ENCODE measurements around the gene EXD3.

The EXD3 gene

DNA sequence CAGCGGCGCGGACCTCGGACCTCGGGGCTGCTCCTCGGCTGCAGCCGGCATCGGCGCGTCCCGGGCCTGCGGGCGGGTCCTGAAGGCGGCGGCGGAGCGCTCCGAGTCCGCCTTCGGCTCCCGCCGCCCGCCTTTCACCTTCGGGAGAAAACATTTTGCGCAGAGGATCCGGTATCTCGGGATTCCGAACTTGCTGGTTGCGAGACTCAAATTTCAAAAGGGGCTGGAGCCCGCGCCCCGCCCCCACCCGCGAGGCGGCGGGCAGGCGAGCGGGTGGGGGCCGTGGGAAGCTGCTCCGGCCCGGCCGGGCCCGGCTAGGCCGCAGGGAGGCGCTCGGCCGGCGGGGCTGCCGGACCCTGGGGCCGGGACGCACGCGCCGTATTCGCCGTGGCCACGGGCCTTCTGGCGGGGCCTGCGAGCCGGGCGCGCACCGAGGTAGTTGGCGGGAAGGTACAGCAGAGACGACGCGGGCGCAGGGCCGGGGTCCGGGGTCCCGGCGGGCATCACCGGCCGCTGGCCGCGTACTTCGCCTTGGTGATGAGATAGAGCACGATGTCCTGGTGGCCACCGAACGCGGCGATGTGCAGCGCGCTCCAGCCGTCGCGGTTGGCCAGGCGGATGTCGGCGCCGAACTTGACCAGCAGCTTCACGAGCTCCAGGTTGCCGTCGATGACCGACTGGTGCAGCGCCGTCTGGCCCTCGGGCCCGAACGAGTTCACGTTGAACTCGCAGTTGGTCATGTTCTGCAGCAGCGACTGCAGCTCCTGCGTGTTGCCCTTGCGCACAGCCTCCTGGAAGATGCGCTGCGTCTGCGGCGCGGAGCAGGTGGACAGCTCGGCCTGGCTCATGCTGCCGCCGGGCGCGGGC is 121.6 kb downstream of the EXD3 start:
- peak in 1 of 2 experiments; percentile 39 for DNase-seq

DNA sequence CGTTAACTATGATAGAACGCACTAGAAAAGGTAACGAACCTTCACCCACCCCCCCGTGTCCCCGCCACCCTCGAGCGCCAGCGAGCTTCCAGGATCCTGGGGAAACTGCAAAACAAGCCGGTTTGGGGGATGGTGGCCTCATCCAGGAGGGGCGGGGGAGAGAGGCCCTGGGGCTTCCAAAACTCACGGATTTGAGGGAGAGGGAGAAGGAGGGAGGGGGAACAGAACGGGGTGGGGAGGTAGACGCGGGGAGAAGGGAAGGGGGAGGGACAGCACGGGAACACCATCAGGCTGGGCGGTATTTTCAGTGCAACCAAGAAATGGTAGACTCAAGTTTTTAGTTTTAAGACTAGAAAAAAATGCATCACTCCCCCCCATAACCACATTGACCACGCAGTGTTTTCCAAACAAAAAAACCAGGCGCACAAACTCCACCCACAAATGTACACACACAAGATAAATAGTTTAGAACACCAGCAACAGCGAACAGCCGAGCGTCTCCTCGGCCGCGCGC is 122.3 kb downstream of the EXD3 start:
- DNase-seq = peak in 1 of 2 experiments; percentile 29

- no peak for DNase-seq
Measured at GRCh38 chr9:137299938-137300337, 123.0 kb downstream of the EXD3 start.

- no peak for DNase-seq
Measured at GRCh38 chr9:137299203-137299565, 123.8 kb downstream of the EXD3 start.

DNA sequence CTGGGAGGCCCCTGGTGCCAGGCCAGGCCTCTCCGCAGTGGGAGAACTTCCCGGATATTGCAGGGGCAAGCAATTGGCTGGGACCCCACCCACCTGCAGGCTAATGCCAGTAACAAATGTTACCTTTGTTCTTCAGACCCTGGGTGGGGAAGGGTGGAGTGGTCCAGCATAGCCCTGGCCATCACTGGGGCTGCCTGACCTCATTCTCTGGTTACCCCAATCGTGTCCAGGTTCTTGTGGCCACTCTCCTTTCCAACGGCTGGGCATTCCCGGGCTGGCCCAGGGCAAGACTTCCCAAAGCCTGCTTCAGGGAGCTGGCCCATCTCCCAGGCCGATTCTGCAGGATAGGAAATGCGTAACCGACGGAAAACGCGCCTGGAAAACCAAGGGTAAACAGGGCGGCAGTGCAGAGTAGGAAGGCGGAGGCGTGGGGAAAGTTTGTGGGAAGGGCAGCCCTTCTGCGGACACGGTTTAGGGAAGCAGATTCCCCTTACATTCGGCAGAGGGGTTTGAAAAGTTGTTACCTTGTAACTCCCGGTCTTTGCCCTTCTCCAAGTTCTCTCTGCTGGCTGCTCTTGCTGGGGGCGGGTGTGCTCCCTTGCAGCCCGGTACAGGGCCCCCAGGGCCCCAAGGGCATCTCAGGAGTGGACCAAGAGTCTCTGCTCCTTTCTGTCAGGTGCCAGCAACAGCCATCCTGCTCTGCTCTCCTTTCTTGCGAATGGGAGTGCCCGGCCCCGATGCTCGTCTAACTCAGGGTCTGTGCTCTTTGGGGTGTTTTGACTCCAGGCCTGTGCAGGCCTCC is 124.4 kb downstream of the EXD3 start:
- no peak for DNase-seq

GRCh38 chr9:137297966-137298365 is 125.0 kb downstream of the EXD3 start:
- DNase-seq = no peak

- peak; percentile 33 to 40 for DNase-seq
Measured at GRCh38 chr9:137296670-137297664, 126.0 kb downstream of the EXD3 start.

GRCh38 chr9:137295849-137296669 is 126.9 kb downstream of the EXD3 start:
- peak in 1 of 2 experiments; percentile 31 for DNase-seq

DNA sequence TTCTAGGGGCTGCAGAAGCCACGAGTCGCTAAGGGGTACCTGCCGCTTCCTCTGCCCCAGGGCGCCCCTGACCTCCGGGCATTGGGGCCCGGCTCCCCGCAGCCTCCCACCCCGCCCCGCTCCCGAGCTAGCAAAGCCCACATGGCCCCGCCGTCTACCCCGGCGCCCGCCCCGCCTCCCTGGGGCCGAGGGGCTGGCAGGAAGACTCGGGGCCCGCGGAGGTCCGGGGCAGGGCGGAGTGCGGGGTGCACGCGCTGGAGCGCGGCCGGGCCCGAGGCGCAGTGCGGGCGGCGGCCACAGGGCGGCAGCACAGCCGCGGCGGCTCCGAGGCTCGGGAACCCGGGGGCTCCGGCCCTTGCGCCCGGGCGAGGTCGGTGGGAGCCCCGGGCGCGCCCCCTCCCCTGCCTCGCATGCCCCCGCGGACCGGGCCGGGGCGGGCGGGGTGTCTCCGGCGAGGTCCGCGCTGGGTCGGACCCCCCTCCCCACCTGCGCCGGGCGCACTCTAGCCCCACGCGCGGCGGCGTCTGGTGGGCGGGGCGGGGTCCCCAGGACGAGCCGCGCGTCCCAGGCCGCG is 127.6 kb downstream of the EXD3 start:
- no peak for DNase-seq

DNA sequence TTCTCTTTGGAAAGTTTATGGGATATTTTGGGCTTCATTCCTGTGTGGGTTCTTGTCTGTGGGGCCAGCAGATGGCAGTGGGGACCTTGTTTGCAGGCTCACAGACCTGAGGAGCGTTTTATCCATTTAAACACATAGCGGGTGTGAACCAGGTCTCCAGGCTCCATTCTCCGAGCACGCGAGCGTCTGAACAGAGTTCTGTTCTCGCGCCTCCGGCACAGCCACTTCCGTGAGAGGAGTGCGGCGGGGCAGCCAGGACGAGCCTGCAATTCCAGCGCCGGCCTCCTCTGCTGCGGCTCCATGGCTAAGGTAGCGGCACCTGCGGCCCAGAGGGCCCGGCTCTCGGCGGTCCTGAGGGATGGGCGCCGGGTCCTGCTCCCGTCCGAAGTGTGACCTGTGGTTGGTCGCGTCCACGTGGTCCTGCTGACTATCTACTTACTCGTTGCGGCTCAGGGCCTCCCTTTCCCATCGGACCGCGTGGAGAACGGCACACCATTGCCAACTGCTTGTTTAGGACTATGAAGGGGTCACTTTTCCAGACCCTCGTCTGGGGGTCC is 128.2 kb downstream of the EXD3 start:
- no peak for DNase-seq

DNA sequence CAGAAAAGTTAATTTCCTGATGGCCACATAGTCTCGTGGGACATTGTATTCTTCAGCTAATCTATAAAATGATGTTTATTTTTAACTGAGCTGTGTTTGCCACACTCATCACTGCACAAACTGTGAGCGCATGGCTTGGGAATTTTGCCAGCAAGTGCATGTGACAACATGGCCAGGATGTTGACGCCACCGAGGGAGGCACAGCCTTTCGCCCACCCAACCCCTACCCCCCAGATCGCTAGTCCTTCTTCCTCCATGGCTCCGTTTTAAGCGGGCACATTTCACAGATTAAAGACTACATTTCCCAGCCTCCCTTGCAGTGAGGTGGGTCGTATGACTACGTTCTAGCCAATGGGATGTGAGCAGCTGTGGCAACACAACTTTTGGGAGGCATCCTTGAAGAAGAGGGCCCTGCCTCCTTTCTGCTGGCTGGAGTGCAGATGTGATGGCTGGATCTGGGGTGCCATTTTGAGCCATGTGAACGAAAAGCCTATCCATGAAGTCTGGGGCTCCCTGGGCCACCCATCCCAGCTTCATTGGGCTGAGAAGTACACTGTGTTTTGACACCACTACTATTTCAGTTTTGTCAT is 128.8 kb downstream of the EXD3 start:
- DNase-seq = peak; percentile 66 to 78

- no peak for DNase-seq
Measured at GRCh38 chr9:137293482-137294090, 129.4 kb downstream of the EXD3 start.

DNA sequence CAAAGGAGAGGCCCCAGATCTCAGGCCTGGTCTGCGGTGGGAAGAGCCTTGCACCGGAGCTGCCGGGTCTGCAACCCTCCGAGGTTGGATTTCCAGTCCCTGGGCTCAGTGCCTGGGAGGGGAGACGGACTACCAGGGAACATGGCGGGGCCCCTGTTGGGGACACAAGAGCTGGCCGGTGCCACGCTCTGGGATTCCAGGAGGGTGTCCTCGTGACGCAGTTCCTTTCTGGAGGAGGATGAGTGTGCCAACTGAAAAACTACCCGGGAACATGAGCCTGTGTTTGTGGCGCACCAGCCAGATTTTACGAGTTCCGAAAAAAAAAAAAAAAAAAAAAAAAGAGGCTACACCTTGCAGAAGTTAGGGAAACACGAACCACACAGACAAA is 129.9 kb downstream of the EXD3 start:
- no peak for DNase-seq

GRCh38 chr9:137286975-137287383 is 136.0 kb downstream of the EXD3 start:
- DNase-seq = peak; percentile 72 to 82

- no peak for DNase-seq
Measured at GRCh38 chr9:137281345-137282116, 141.4 kb downstream of the EXD3 start.

DNA sequence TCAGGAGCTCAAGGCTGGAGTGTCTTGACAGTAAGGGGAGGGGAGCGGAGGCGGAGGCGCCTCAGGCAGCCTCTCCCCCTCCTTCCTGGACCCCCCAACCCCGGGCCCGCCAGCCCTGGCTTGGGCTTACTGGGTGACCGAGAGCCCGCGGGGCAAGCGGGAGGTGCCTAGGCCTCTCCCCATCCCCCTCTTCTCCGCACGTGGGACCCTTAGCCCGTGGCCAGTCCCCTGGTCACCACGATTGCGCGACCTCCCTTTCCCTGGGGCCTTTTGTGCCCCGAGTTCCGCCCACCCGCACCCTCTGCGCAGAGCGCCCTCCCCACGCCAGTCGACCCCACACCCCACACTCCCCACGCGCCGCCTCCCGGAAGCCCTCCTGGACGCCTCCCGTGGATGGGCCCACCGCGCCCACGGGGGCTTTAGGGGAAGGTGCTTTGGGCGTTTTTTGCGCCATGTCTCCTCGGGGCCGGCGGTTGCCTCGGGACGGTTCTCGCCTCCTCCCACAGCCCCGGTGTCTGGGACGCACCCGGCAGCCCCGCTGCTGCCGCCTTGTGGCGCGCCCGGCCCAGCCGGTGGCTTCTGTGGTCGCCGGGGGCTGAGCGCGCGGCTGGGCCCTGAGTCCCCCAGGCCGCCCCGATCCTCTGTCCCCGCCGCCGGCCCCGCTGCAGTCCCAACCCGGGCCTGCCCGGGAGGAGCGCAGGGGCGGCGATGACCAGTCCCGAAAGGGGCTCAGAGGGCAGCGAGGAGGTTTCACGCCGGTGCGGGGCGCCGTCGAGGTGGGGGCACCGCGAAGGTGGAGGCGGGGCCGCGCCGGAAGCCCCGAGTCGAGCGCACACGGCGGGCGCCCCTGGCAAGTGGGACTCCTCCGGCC is 142.3 kb downstream of the EXD3 start:
- no peak for DNase-seq

GRCh38 chr9:137279741-137280473 is 143.1 kb downstream of the EXD3 start:
- DNase-seq = no peak
